ENCODE results near the gene VAMP2.

Gene VAMP2

DNA sequence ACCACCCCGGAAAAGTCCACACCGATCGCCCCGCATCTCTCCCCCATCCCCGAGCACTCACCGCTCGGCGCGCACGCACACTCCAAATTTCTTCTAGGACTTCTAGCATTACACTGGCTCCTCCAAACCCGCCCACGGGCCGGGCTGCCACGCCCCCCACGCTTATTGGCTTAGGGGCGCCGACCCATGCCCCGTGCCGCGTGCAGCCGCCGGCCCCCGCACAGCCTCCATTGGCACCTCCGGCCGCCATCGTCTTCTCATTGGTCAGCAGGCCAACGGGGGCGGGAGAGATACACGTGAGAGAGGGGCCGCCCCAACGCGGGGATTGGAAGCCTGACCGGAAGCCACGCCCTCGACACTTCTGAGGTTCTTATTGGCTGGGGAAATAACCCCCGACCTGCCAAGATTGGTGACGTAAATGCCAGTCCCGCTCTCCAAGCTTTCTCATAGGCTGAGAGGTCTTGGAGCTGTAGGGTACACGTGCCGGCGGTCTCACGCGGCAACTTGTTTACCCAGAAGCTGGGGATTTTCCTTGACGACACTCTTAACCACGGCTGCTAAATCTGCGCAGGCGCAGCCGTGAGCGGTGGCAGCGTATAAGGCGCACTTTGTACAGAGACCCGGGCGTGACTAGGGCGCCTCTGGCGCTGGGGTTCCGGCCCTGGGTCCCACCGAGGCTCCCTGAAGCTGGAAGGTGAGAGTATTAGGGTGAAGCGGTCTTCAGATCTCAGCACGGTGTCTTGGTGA is 6.3 kb downstream of the VAMP2 start (continued):
- TF ChIP-seq ZSCAN18 (tag by site-specific recombination; IDR thresholded peaks at IDR 0.05), result no peak
- TF ChIP-seq ZNF830 (tag by site-specific recombination; IDR thresholded peaks at IDR 0.05; ENCODE audit: low read depth), result no peak
- TF ChIP-seq, protein P1, sequence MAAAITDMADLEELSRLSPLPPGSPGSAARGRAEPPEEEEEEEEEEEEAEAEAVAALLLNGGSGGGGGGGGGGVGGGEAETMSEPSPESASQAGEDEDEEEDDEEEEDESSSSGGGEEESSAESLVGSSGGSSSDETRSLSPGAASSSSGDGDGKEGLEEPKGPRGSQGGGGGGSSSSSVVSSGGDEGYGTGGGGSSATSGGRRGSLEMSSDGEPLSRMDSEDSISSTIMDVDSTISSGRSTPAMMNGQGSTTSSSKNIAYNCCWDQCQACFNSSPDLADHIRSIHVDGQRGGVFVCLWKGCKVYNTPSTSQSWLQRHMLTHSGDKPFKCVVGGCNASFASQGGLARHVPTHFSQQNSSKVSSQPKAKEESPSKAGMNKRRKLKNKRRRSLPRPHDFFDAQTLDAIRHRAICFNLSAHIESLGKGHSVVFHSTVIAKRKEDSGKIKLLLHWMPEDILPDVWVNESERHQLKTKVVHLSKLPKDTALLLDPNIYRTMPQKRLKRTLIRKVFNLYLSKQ (tag by site-specific recombination; IDR thresholded peaks at IDR 0.05; ENCODE audit: borderline replicate concordance), result no peak
- TF ChIP-seq, protein P2, sequence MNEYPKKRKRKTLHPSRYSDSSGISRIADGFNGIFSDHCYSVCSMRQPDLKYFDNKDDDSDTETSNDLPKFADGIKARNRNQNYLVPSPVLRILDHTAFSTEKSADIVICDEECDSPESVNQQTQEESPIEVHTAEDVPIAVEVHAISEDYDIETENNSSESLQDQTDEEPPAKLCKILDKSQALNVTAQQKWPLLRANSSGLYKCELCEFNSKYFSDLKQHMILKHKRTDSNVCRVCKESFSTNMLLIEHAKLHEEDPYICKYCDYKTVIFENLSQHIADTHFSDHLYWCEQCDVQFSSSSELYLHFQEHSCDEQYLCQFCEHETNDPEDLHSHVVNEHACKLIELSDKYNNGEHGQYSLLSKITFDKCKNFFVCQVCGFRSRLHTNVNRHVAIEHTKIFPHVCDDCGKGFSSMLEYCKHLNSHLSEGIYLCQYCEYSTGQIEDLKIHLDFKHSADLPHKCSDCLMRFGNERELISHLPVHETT (tag by site-specific recombination; IDR thresholded peaks at IDR 0.05), result no peak; the same call in 1 of the 2 replicates
- TF ChIP-seq ZNF223 (tag by site-specific recombination; IDR thresholded peaks at IDR 0.05), result no peak
- no peak for TF ChIP-seq ZFP41 (tag by site-specific recombination; IDR thresholded peaks at IDR 0.05; ENCODE audit: borderline replicate concordance)
- TF ChIP-seq ZNF660 (tag by site-specific recombination; IDR thresholded peaks at IDR 0.05), result peak; percentile 73; the same call in 1 of the 2 replicates
- TF ChIP-seq ZNF350 (tag by site-specific recombination; IDR thresholded peaks at IDR 0.05), result no peak
- peak; percentile 96 for TF ChIP-seq SP3 (tag by site-specific recombination; IDR thresholded peaks at IDR 0.05)
- TF ChIP-seq, protein P3, sequence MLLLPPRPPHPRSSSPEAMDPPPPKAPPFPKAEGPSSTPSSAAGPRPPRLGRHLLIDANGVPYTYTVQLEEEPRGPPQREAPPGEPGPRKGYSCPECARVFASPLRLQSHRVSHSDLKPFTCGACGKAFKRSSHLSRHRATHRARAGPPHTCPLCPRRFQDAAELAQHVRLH (tag by site-specific recombination; IDR thresholded peaks at IDR 0.05), result no peak
- TF ChIP-seq ZNF670 (tag by site-specific recombination; IDR thresholded peaks at IDR 0.05; ENCODE audit: low read depth), result no peak
- peak; percentile 94 for TF ChIP-seq ZFP69B (tag by site-specific recombination; IDR thresholded peaks at IDR 0.05)
- TF ChIP-seq ZNF394 (tag by site-specific recombination; IDR thresholded peaks at IDR 0.05; ENCODE audit: borderline replicate concordance), result peak; percentile 62; the same call in 1 of the 2 replicates
- no peak for TF ChIP-seq ZNF549 (tag by site-specific recombination; IDR thresholded peaks at IDR 0.05)
- peak; percentile 100 for TF ChIP-seq SP2 (tag by site-specific recombination; IDR thresholded peaks at IDR 0.05)
- TF ChIP-seq ZSCAN23 (tag by site-specific recombination; IDR thresholded peaks at IDR 0.05), result no peak
- TF ChIP-seq, protein P4, sequence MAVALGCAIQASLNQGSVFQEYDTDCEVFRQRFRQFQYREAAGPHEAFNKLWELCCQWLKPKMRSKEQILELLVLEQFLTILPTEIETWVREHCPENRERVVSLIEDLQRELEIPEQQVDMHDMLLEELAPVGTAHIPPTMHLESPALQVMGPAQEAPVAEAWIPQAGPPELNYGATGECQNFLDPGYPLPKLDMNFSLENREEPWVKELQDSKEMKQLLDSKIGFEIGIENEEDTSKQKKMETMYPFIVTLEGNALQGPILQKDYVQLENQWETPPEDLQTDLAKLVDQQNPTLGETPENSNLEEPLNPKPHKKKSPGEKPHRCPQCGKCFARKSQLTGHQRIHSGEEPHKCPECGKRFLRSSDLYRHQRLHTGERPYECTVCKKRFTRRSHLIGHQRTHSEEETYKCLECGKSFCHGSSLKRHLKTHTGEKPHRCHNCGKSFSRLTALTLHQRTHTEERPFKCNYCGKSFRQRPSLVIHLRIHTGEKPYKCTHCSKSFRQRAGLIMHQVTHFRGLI (tag by site-specific recombination; IDR thresholded peaks at IDR 0.05), result no peak
- TF ChIP-seq ZNF133 (tag by site-specific recombination; IDR thresholded peaks at IDR 0.05), result no peak
- TF ChIP-seq KLF10 (tag by site-specific recombination; IDR thresholded peaks at IDR 0.05), result peak; percentile 100
- no peak for TF ChIP-seq SALL2 (tag by site-specific recombination; IDR thresholded peaks at IDR 0.05; ENCODE audit: borderline replicate concordance)
- peak; percentile 83; the same call in 1 of the 2 replicates for TF ChIP-seq ZBTB1 (tag by site-specific recombination; IDR thresholded peaks at IDR 0.05)
- TF ChIP-seq ZEB2 (tag by site-specific recombination; IDR thresholded peaks at IDR 0.05), result peak; percentile 51; the same call in 1 of the 2 replicates
- TF ChIP-seq INSM2 (tag by site-specific recombination; IDR thresholded peaks at IDR 0.05), result no peak
- no peak for TF ChIP-seq ZNF513 (tag by site-specific recombination; IDR thresholded peaks at IDR 0.05)
- TF ChIP-seq BCL11B (tag by site-specific recombination; IDR thresholded peaks at IDR 0.05; ENCODE audit: low read depth), result no peak
- TF ChIP-seq ZNF211 (tag by site-specific recombination; IDR thresholded peaks at IDR 0.05; ENCODE audit: low read depth), result no peak
- no peak for TF ChIP-seq ZNF391 (tag by site-specific recombination; IDR thresholded peaks at IDR 0.05; ENCODE audit: borderline replicate concordance, low read depth)
- TF ChIP-seq ZNF76 (tag by site-specific recombination; IDR thresholded peaks at IDR 0.05; ENCODE audit: borderline replicate concordance, low read depth), result no peak
- TF ChIP-seq ZNF623 (tag by site-specific recombination; IDR thresholded peaks at IDR 0.05), result no peak
- no peak for TF ChIP-seq ZNF416 (tag by site-specific recombination; IDR thresholded peaks at IDR 0.05)
- TF ChIP-seq ZNF221 (tag by site-specific recombination; IDR thresholded peaks at IDR 0.05; ENCODE audit: borderline replicate concordance), result no peak

Measured in HEK293 (cell line).